ENCODE data around the gene PRPF19. TPM values are rescaled to one million over a fixed set of nuclear protein-coding genes. Genes with fewer than 3 reads are reported as not detected.

PRPF19 gene
- total RNA-seq, 1 experiment from 2014 or later: 115 TPM

DNA sequence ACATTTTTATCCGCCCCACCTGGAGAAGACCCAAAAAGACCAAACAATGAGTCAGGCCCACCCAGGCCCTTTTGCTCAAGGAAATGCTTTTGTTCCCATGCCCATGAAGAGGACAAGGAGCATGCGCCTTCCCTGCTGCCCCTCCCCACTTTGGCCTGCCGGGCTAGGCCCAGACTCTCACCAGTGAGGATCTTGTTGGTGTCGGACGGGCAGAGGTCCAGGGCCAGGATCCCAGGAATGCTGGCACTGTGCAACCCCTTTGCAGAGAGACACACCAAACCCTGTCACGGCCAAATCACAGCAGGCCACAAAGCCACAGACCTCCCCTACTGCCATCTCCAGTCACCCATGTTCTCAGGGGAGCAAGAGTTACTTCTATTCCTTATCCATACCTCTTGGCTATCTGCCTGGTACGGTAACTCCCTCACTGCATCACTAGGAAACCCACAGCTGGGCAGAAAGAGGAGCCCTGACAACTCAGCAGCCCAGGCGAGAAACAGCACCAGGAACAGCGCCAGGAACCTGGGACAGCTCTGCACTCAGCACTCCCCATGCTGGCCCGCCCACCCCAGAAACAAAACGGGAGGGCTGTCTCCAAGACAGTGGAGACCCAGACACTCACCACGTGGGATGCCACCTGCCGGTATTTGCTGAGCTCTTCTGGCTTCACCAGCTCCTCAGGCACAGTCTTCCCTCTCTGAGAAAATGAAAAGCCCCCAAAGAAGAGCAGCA, 5.5 kb downstream of the PRPF19 start:
- TF ChIP-seq, protein P1, sequence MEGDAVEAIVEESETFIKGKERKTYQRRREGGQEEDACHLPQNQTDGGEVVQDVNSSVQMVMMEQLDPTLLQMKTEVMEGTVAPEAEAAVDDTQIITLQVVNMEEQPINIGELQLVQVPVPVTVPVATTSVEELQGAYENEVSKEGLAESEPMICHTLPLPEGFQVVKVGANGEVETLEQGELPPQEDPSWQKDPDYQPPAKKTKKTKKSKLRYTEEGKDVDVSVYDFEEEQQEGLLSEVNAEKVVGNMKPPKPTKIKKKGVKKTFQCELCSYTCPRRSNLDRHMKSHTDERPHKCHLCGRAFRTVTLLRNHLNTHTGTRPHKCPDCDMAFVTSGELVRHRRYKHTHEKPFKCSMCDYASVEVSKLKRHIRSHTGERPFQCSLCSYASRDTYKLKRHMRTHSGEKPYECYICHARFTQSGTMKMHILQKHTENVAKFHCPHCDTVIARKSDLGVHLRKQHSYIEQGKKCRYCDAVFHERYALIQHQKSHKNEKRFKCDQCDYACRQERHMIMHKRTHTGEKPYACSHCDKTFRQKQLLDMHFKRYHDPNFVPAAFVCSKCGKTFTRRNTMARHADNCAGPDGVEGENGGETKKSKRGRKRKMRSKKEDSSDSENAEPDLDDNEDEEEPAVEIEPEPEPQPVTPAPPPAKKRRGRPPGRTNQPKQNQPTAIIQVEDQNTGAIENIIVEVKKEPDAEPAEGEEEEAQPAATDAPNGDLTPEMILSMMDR (IDR thresholded peaks at IDR 0.05; ENCODE audit: unreplicated experiment): no peak
- ChIA-PET CTCF (interaction anchor here (0.6 to 10.1 kb wide), 20 partner anchors 9 to 286 kb away, joined by 3 to 163 read pairs (median 6); partner anchors contain the start of gene TMEM109), POLR2A (interaction anchor here (1.2 to 3.2 kb wide), 2 partner anchors 13 kb away, joined by 6 to 11 read pairs; partner anchors contain the start of gene TMEM109)
- intact Hi-C loops (cut with micrococcal nuclease): no loop called here
- H3K27ac Mint-ChIP-seq (ENCODE audit: low read depth, unreplicated experiment): no peak overlapping the region
- H3K36me3 Mint-ChIP-seq (ENCODE audit: insufficient read depth, unreplicated experiment): peaks cover 82% of the 10 kb centered on the region
- no peaks in the 10 kb centered on the region for H3K9me3 Mint-ChIP-seq (ENCODE audit: unreplicated experiment)
- H3K4me3 Mint-ChIP-seq (ENCODE audit: unreplicated experiment): no peak overlapping the region
- no peaks in the 10 kb centered on the region for H3K27me3 Mint-ChIP-seq (ENCODE audit: insufficient read depth, unreplicated experiment)
- BruUV-seq (replicated peaks): no TSS peak
- H3K4me1 Mint-ChIP-seq (ENCODE audit: insufficient read depth, unreplicated experiment): peaks cover 9% of the 10 kb centered on the region
- DNase-seq (ENCODE audit: unreplicated experiment): no peak

DNA sequence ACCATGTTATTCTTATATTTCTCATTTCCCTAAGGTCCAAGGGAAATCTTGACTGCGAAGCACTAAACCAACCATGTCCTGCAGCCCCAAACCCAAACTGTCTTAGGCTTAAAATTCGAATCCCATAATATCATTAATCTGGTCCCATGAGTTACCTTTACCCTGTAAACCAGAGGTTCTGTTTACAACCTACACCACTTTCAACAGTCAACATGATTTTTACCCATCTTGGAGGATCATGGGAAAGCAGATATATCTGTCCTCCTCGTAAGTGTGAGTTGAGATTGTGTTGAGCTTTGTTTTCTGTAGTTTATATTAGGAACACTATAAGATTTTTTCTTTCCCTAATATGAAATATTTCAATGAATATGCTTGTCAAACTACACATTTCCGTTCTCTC, 6.4 kb downstream of the PRPF19 start:
- Mint-ChIP-seq H3K27ac (ENCODE audit: low read depth, unreplicated experiment) (no peak overlapping the region), H3K4me3 (ENCODE audit: unreplicated experiment) (no peak overlapping the region), H3K36me3 (ENCODE audit: insufficient read depth, unreplicated experiment) (peaks cover 91% of the 10 kb centered on the region), H3K9me3 (ENCODE audit: unreplicated experiment) (no peaks in the 10 kb centered on the region), H3K27me3 (ENCODE audit: insufficient read depth, unreplicated experiment) (no peaks in the 10 kb centered on the region), H3K4me1 (ENCODE audit: insufficient read depth, unreplicated experiment) (peaks cover 9% of the 10 kb centered on the region)
- BruUV-seq (replicated peaks): no TSS peak
- DNase-seq (ENCODE audit: unreplicated experiment): no peak
- ChIA-PET CTCF (interaction anchor here (0.6 to 10.1 kb wide), 34 partner anchors 8 to 1986 kb away, joined by 3 to 163 read pairs (median 6); partner anchors contain the start of genes PTGDR2 and TMEM109), POLR2A (interaction anchor here (1.1 to 3.2 kb wide), 5 partner anchors 11 to 69 kb away, joined by 3 to 11 read pairs (median 6); partner anchors contain the start of gene TMEM109)
- intact Hi-C loops (cut with micrococcal nuclease): loop anchor here (1.0 kb wide), 2 partner anchors 69 to 125 kb away; no protein-coding TSS in a partner anchor
- TF ChIP-seq, protein P1 (IDR thresholded peaks at IDR 0.05; ENCODE audit: unreplicated experiment): no peak

DNA sequence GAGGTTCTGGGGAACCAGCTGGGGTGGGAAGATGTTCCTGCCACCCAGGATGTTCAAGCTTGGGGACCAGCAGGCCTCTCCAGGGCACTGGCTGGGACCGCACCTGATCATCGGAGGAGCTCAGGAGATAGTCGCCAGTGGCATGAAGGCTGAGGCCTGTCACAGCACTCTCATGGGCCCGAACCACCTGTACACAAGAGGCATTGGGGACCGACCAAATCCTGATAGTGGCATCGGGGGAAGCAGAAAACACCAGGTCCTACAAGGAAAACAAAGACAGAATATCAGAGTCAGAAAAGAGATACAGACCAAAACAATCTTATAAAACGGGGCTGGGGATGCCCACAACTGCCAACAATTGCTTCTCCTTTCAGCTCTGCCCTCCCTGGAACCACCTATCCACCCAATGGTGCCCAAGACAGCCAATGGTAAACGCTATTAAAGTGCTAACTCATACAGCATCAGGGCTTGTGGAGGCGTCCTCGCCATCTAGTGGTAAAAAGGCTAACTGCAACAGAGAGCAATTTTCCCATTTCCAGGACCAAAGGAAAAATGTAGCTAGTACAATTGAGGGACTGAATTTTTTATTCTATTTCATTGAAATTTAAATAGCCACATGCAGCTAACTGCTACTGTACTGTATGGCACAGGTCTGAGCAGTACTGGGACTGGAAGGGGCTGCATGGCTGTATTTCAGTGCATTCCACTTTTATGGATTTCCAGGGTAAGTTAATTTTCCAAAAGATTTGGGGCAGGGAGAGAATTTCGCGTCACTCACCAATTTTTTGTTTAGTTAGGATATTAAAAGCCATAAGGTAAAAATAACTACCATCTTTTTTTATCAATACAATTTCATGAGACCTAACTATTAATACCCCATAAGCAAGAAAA, 7.1 kb downstream of the PRPF19 start:
- H3K36me3 Mint-ChIP-seq (ENCODE audit: insufficient read depth, unreplicated experiment): peaks cover 97% of the 10 kb centered on the region
- BruUV-seq (replicated peaks): no TSS peak
- H3K9me3 Mint-ChIP-seq (ENCODE audit: unreplicated experiment): no peaks in the 10 kb centered on the region
- CTCF ChIA-PET: interaction anchor here (0.6 to 10.1 kb wide), 43 partner anchors 8 to 1987 kb away, joined by 3 to 163 read pairs (median 5); partner anchors contain the start of genes PTGDR2 and TMEM109
- no peak overlapping the region for H3K27ac Mint-ChIP-seq (ENCODE audit: low read depth, unreplicated experiment)
- TF ChIP-seq, protein P1 (IDR thresholded peaks at IDR 0.05; ENCODE audit: unreplicated experiment): peak; percentile 92
- H3K4me3 Mint-ChIP-seq (ENCODE audit: unreplicated experiment): no peak overlapping the region
- POLR2A ChIA-PET: interaction anchor here (1.1 to 3.2 kb wide), 5 partner anchors 10 to 68 kb away, joined by 3 to 11 read pairs (median 6); partner anchors contain the start of gene TMEM109
- H3K27me3 Mint-ChIP-seq (ENCODE audit: insufficient read depth, unreplicated experiment): no peaks in the 10 kb centered on the region
- peaks cover 5% of the 10 kb centered on the region for H3K4me1 Mint-ChIP-seq (ENCODE audit: insufficient read depth, unreplicated experiment)
- intact Hi-C loops (cut with micrococcal nuclease): loop anchor here (1.0 kb wide), 2 partner anchors 68 to 124 kb away; no protein-coding TSS in a partner anchor
- DNase-seq (ENCODE audit: unreplicated experiment): peak; percentile 64
